IMR-90 (cell line): ENCODE data around the gene DUT. TPM values are rescaled to one million over a fixed set of nuclear protein-coding genes. Genes with fewer than 3 reads are reported as not detected.

Source experiments
- ATAC-seq: fragments of 200-7000 bp; cut with Tn5 transposase; 2 replicates; pipeline ENCODE4 v1.9.1; 2020; ENCODE audit warnings: low read depth, mild to moderate bottlenecking, moderate library complexity
- BruUV-seq: library from RNA; stranded (reverse); fragments of 400-500 nt; replicated peaks from 2 replicates; lab custom pipeline; 2021; lab: Mats Ljungman, UMichigan
- CTCF ChIA-PET: fragments of 300-600 bp; formaldehyde crosslinking; extraction: SDS; loops from one replicate; lab custom pipeline; 2021; ENCODE audit warnings: antibody characterized with exemption; lab: Yijun Ruan, JAX
- POLR2A ChIA-PET: fragments of 300-600 bp; sonication (Branson Sonifier 250); formaldehyde crosslinking; loops from one replicate; lab custom pipeline; 2022; ENCODE audit warnings: antibody characterized with exemption; ENCODE audit not compliant: unreplicated experiment; lab: Charles Lee
- DNase-seq: peaks from one replicate; pipeline ENCODE4 v3.0.0; 2013
- H2AFZ ChIP-seq: replicated peaks from 2 replicates; pipeline ENCODE3; 2013; ENCODE audit warnings: low read length, mild to moderate bottlenecking; ENCODE audit not compliant: poor library complexity
- H2AK5ac ChIP-seq: 2 replicates; pipeline ENCODE4 v1.6.1; 2013; ENCODE audit warnings: low read depth, low read length, inconsistent platforms
- H2AK9ac ChIP-seq: replicated peaks from 2 replicates; pipeline ENCODE3; 2013; ENCODE audit warnings: mild to moderate bottlenecking, low read depth, low read length, moderate library complexity; ENCODE audit not compliant: poor library complexity
- H2BK120ac ChIP-seq: 2 replicates; pipeline ENCODE4 v1.6.1; 2013; ENCODE audit warnings: low read depth, low read length, inconsistent platforms
- H2BK15ac ChIP-seq: 3 replicates; pipeline ENCODE4 v1.6.1; 2013; ENCODE audit warnings: low read depth, low read length, inconsistent platforms
- H2BK20ac ChIP-seq: 2 replicates; pipeline ENCODE4 v1.6.1; 2013; ENCODE audit warnings: low read depth, mild to moderate bottlenecking, inconsistent platforms, low read length, moderate library complexity
- H2BK5ac ChIP-seq: 2 replicates; pipeline ENCODE4 v1.6.1; 2013; ENCODE audit warnings: mild to moderate bottlenecking, low read depth, low read length, inconsistent platforms; ENCODE audit not compliant: poor library complexity, severe bottlenecking
- H3K14ac ChIP-seq: replicated peaks from 2 replicates; pipeline ENCODE4 v1.6.1; 2013; ENCODE audit warnings: low read depth, low read length, inconsistent platforms
- H3K18ac ChIP-seq: 2 replicates; pipeline ENCODE4 v1.6.1; 2013; ENCODE audit warnings: low read depth, low read length, control low read depth
- H3K23ac ChIP-seq: 2 replicates; pipeline ENCODE4 v1.6.1; 2013; ENCODE audit warnings: low read depth, low read length, inconsistent platforms
- H3K27ac ChIP-seq: 2 replicates; pipeline ENCODE4 v1.5.1; 2013; ENCODE audit warnings: mild to moderate bottlenecking, control low read depth, low read length; ENCODE audit not compliant: insufficient read depth
- H3K27me3 ChIP-seq: 2 replicates; pipeline ENCODE4 v1.6.1; 2013; ENCODE audit warnings: low read length; ENCODE audit not compliant: control insufficient read depth, insufficient read depth
- H3K36me3 ChIP-seq: 2 replicates; pipeline ENCODE4 v1.6.1; 2013; ENCODE audit warnings: low read length, mixed read lengths; ENCODE audit not compliant: control insufficient read depth, insufficient read depth
- H3K4ac ChIP-seq: 2 replicates; pipeline ENCODE4 v1.6.1; 2013; ENCODE audit warnings: low read depth, low read length, inconsistent platforms
- H3K4me1 ChIP-seq: 2 replicates; pipeline ENCODE4 v1.6.1; 2013; ENCODE audit warnings: low read length, mixed read lengths; ENCODE audit not compliant: control insufficient read depth, insufficient read depth
- H3K4me2 ChIP-seq: 2 replicates; pipeline ENCODE4 v1.6.1; 2013; ENCODE audit warnings: low read depth, mild to moderate bottlenecking, control low read depth, low read length, moderate library complexity
- H3K4me3 ChIP-seq: 2 replicates; pipeline ENCODE4 v1.5.1; 2013; ENCODE audit warnings: low read depth, mild to moderate bottlenecking, control low read depth, low read length, moderate library complexity; ENCODE audit not compliant: insufficient read depth
- H3K56ac ChIP-seq: 2 replicates; pipeline ENCODE4 v1.6.1; 2013; ENCODE audit warnings: low read length, inconsistent platforms; ENCODE audit not compliant: insufficient read depth; ENCODE audit errors: extremely low read depth
- H3K79me1 ChIP-seq, 2 experiments: 2 replicates each; pipeline ENCODE4 v1.6.1; 2013; ENCODE audit warnings: low read length in 2 of 2, inconsistent platforms in 1 of 2, low read depth in 1 of 2
- H3K9ac ChIP-seq: 2 replicates; pipeline ENCODE4 v1.6.1; 2013; ENCODE audit warnings: low read depth, low read length, control low read depth
- H3K9me1 ChIP-seq: 2 replicates; pipeline ENCODE4 v1.6.1; 2013; ENCODE audit warnings: low read length, inconsistent platforms; ENCODE audit not compliant: insufficient read depth
- H3K9me3 ChIP-seq: 2 replicates; pipeline ENCODE4 v1.6.1; 2013; ENCODE audit warnings: low read length; ENCODE audit not compliant: control insufficient read depth, insufficient read depth
- H4K20me1 ChIP-seq: 2 replicates; pipeline ENCODE4 v1.6.1; 2013; ENCODE audit warnings: low read length, inconsistent platforms; ENCODE audit not compliant: insufficient read depth
- H4K5ac ChIP-seq: 2 replicates; pipeline ENCODE4 v1.6.1; 2013; ENCODE audit warnings: mild to moderate bottlenecking, low read depth, low read length, control low read depth
- H4K8ac ChIP-seq, 2 experiments: 2 replicates each; pipeline ENCODE4 v1.6.1; 2013; ENCODE audit warnings: low read depth in 2 of 2, low read length in 2 of 2, control low read depth in 1 of 2, inconsistent platforms in 1 of 2
- H4K91ac ChIP-seq: 2 replicates; pipeline ENCODE4 v1.6.1; 2013; ENCODE audit warnings: low read depth, low read length, inconsistent platforms; ENCODE audit not compliant: insufficient read depth
- CEBPB ChIP-seq: IDR thresholded peaks from 2 replicates; pipeline ENCODE4 v1.6.1; 2012; ENCODE audit warnings: low read depth, low read length, improper control_type of control experiment
- RCOR1 ChIP-seq: IDR thresholded peaks from 2 replicates; pipeline ENCODE4 v1.6.1; 2012; ENCODE audit warnings: mild to moderate bottlenecking, low read length, improper control_type of control experiment; ENCODE audit not compliant: insufficient replicate concordance
- WGBS, 2 experiments: methylation state at CpG; one replicate each; pipeline versions ENCODE4 v1.1.5 to v1.1.7; 2013; ENCODE audit warnings: missing lambda C conversion rate in 2 of 2; ENCODE audit not compliant: insufficient read length in 1 of 2; ENCODE audit errors: extremely low coverage in 2 of 2; 5-methylcytosine and 5-hydroxymethylcytosine counted together
- dilution Hi-C: fragments of 300-500 bp; cut with HindIII; formaldehyde crosslinking; loops from one replicate; pipeline ENCODE4 v1.14.3; 2018; ENCODE audit warnings: low sequenced_read_pairs; ENCODE audit not compliant: unreplicated experiment
- in situ Hi-C: fragments of 300-500 bp; cut with MboI; formaldehyde crosslinking; loops from 3 replicates; pipeline ENCODE4 v1.14.3; 2019; ENCODE audit warnings: low sequenced_read_pairs, inconsistent platforms, mixed read lengths
- intact Hi-C: fragments of 100-400 bp; cut with micrococcal nuclease; formaldehyde crosslinking; loops from 2 replicates; pipeline ENCODE4 v1.10.0; 2022
- polyA plus RNA-seq, 3 experiments: library from polyadenylated mRNA; depleted of rRNA; stranded (reverse); fragments of >200 nt; gene quantifications; 2 replicates each; pipeline ENCODE4 v1.2.3, GENCODE V29; 2012; ENCODE audit warnings: low replicate concordance in 1 of 3
- total RNA-seq: library from RNA; depleted of rRNA; stranded (reverse); fragments of >200 nt; gene quantifications from 2 replicates; pipeline ENCODE4 v1.2.3, GENCODE V29; 2012

DUT gene
- total and polyA plus RNA-seq, 2 of the 4 experiments (the other 2 are of a cell fraction) = 18.8 to 36.4 TPM

GRCh38 chr15:48370460-48370859 is 39.2 kb downstream of the DUT start:
- in situ Hi-C loops (loop anchor here (25.0 kb wide), 1 partner anchor 592 kb away; the partner anchor contains the start of gene SHC4), intact Hi-C loops (no loop called here), dilution Hi-C loops (no loop called here)
- H2BK15ac ChIP-seq = no peak overlapping the region
- H2BK120ac ChIP-seq = no peak overlapping the region
- peak overlapping the region; percentile 33 for H2AK9ac ChIP-seq
- no peak overlapping the region for H3K27ac ChIP-seq
- no peak overlapping the region for H4K91ac ChIP-seq
- no peak overlapping the region for H3K4me3 ChIP-seq
- H3K9me3 ChIP-seq = no peaks in the 10 kb centered on the region
- H2BK5ac ChIP-seq = no peak overlapping the region
- H4K8ac ChIP-seq = no peak overlapping the region
- no peaks in the 10 kb centered on the region for H3K79me1 ChIP-seq
- POLR2A ChIA-PET = no interaction called here
- no peak overlapping the region for H3K9ac ChIP-seq
- WGBS, 2 experiments = no CpG with 5 or more reads among the region's 3 CpGs
- no peak overlapping the region for H3K4me2 ChIP-seq
- H3K14ac ChIP-seq = no peak overlapping the region; the same call in 1 of the 2 replicates
- peaks cover 2% of the 10 kb centered on the region; the same call in 1 of the 2 replicates for H3K4me1 ChIP-seq
- no peak overlapping the region for H3K23ac ChIP-seq
- ATAC-seq (peak; percentile 52), DNase-seq (peak; percentile 89)
- H3K9me1 ChIP-seq = peaks cover 4% of the 10 kb centered on the region; the same call in 1 of the 2 replicates
- no peak overlapping the region for H2BK20ac ChIP-seq
- H3K56ac ChIP-seq = no peak overlapping the region
- no peak overlapping the region for H2AK5ac ChIP-seq
- H2AFZ ChIP-seq = no peak overlapping the region
- no peaks in the 10 kb centered on the region for H3K27me3 ChIP-seq
- no peak for TF ChIP-seq RCOR1
- TF ChIP-seq CEBPB = peak; percentile 69
- CTCF ChIA-PET = interaction anchor here (1.0 kb wide), 1 partner anchor 9 kb away, joined by 3 read pairs; no protein-coding TSS in a partner anchor
- no peak overlapping the region for H3K18ac ChIP-seq
- no peak overlapping the region for H3K4ac ChIP-seq
- BruUV-seq = no TSS peak
- no peaks in the 10 kb centered on the region for H3K36me3 ChIP-seq
- H4K20me1 ChIP-seq = no peaks in the 10 kb centered on the region
- H4K5ac ChIP-seq = no peak overlapping the region
